D341Med (cell line): Measurements from ENCODE around the gene ACMSD.
"Not testable (repeated sequence)": the region's sequence is repeated elsewhere in the genome, so short reads cannot be mapped to it uniquely, and the experiment has no call there.

Experiments
- DNase-seq: peaks from one replicate; pipeline ENCODE4 v3.0.0; 2012; ENCODE audit warnings: low spot score

The ACMSD gene

GRCh38 chr2:134838143-134838620 lies at the start of gene ACMSD:
Gene ACMSD, plus strand, starts transcription at chr2:134838616. Its CDS starts 67 bp downstream, at chr2:134838683.
- DNase-seq: no peak

DNA sequence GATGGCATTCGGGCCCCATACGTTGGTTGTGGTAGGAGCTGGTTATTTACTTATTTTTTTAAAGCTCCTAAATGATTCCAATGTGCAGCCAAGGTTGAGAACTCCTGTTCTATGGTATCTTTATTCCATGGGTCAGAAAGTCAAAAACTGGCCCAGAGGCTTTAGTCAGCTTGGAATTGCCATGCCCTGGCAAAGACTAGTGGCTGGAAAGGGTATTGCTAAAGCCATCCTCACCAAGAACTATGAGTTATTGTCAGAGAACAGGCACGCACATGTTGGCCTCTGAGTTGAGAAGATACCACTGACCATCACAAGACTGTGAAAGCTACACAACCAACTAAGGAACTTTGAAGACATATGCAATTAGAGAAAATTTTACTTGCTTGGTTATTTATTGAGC lies 47.9 kb upstream of the ACMSD start:
- no peak for DNase-seq

GRCh38 chr2:134791616-134792015 lies 46.8 kb upstream of the ACMSD start:
- no peak for DNase-seq

- no peak for DNase-seq
Observed at GRCh38 chr2:134792186-134792585, 46.2 kb upstream of the ACMSD start.

DNA sequence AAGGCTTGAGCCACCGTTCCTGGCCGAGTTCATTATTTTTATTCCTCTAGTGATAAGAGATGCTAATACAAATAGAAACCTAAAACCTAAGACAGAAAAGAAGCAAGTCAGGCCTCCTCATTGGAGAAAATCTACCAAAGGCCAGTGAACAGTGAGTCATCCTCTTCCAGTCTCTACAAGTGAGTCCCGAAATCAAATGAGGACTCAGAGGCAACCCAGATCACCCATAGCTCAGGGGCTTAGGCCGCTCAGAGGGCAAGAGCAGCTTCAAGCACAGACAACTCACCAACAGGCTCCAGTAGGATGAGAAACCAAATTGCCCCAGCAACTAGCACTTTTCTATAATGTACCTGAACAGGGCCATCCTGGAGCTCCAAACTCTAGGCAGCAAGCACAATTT lies 42.7 kb upstream of the ACMSD start:
- no peak for DNase-seq

GRCh38 chr2:134796373-134796772 lies 42.0 kb upstream of the ACMSD start:
- no peak for DNase-seq

- DNase-seq: no peak
Observed at GRCh38 chr2:134799936-134800335, 38.5 kb upstream of the ACMSD start.

DNA sequence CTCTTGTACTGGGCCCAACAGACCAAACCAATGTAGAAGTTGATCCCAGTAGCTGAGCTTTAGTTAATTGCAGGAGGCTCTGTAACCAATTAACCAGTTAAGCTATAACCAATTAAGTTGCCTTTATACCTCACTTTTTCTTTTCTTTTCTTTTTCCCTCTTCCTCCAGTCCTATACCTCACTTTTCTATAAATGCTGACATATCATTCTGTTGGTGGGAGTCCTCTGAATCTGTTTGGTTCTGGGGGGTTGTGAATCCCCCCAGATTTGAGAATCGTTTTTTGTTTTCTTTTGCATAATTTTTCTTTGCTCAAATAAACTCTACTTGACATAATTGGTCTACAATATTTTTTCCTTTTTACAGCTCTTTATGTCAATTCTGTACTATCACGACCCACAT lies 38.1 kb upstream of the ACMSD start:
- no peak for DNase-seq

DNA sequence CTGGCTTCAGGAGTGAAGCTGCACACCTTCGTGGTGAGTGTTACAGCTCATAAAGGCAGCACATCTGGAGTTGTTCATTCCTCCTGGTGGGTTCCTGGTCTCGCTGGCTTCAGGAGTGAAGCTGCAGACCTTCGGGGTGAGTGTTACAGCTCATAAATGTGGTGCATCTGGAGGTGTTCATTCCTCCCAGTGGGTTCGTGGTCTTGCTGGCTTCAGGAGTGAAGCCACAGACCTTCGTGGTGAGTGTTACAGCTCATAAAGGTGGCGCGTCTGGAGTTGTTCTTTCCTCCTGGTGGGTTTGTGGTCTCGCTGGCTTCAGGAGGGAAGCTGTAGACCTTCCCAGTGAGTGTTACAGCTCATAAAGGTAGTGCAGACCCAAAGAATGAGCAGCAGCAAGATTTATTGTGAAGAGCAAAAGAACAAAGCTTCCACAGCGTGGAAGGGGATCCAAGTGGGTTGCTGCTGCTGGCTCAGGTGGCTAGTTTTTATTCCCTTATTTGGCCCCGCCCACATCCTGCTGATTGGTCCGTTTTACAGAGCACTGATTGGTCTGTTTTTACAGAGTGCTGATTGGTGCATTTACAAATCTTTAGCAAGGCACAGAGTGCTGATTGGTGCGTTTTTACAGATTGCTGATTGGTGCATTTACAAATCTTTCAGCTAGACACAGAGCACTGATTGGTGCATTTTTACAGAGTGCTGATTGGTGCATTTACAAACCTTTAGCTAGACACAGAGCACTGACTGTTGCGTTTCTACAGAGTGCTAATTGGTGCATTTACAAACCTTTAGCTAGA lies 34.6 kb upstream of the ACMSD start:
- DNase-seq: not testable (repeated sequence)

- DNase-seq: no peak
Observed at GRCh38 chr2:134815741-134816140, 22.7 kb upstream of the ACMSD start.

GRCh38 chr2:134818321-134818720 lies 20.1 kb upstream of the ACMSD start:
- DNase-seq: no peak

DNA sequence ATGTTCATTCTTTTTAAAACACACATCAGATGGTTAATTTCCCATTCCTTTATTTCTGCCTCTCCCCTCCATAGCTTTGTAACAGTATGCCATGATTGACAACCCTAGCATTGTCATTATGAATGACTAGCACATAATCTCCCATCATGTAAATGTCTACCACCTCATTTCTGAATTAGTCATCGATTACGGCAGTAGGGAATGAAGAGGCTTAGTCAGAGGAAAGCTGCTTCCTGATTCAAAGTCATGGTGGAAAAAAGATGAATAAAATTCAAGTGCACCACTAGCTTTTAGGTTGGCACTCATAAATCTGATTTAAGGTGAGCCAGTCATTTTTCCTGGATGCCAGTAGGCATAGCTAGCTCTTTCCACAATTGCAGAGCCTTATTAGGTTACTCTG lies 19.1 kb upstream of the ACMSD start:
- DNase-seq: no peak

DNA sequence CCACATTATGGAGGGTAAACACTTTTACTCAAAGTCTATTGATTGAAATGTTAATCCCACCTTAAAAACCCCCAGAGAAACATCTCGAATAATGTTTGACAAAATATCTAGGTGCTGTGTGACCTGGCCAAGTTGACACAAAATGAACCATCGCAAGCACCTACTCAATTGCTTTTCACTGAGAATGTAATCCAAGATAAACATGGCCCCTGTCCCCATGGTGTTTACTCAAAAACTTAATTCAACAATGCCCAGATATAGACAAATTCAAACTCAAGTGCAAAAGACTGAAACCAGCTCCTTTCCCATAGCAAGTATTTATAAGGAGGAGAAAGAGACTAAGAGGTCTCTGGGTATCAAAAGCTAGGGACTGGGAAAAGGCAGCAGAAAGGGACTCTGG lies 15.0 kb upstream of the ACMSD start:
- no peak for DNase-seq

GRCh38 chr2:134823832-134824231 lies 14.6 kb upstream of the ACMSD start:
- DNase-seq: no peak

DNA sequence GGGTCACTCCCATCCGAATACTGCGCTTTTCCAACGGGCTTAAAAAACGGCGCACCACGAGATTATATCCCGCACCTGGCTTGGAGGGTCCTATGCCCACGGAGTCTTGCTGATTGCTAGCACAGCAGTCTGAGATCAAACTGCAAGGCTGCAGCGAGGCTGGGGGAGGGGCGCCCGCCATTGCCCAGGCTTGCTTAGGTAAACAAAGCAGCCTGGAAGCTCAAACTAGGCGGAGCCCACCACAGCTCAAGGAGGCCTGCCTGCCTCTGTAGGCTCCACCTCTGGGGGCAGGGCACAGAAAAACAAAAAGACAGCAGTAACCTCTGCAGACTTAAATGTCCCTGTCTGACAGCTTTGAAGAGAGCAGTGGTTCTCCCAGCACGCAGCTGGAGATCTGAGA lies 12.7 kb upstream of the ACMSD start:
- not testable (repeated sequence) for DNase-seq

DNA sequence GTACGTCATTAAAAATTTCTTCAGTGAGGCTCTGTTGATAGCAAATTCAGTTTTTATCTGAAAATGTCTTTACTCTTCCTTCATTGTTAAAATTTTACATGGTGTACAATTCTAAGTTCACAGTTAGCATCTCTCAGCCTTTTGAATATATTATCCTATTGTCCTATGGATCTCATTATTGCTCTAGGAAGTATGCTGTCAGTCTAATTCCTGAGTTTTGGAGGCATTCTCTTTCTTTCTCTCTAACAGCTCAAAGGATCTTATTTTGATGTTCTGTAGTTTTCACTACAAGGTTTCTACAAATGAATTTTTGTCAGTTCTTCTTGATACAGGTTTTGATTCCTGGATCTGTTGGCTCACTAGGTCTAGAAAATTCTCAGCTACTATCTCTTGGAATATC lies 2.9 kb upstream of the ACMSD start:
- DNase-seq: no peak

GRCh38 chr2:134836986-134837385 lies 1.4 kb upstream of the ACMSD start:
- no peak for DNase-seq

- no peak for DNase-seq
Observed at GRCh38 chr2:134839649-134840048, 1.2 kb downstream of the ACMSD start.

GRCh38 chr2:134842930-134843490 lies 4.6 kb downstream of the ACMSD start:
- DNase-seq: no peak

DNA sequence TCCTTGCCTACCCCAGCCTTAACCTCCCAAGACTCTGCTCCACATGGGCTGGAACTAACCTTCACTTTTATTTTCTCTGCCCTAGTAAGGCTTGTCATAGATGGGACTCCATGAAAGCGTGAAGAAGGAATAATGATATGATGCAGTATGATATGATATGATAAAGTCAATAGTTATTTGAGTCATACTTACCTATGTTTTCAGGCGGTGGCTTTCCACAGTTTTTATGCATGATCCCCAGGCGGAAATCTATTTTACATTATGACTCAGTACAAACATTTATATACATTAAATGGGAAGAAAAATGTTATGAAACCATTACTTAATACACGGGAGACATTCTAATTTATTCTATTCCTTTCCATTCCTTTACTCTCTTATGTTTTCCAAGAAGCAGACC lies 5.6 kb downstream of the ACMSD start:
- no peak for DNase-seq

DNA sequence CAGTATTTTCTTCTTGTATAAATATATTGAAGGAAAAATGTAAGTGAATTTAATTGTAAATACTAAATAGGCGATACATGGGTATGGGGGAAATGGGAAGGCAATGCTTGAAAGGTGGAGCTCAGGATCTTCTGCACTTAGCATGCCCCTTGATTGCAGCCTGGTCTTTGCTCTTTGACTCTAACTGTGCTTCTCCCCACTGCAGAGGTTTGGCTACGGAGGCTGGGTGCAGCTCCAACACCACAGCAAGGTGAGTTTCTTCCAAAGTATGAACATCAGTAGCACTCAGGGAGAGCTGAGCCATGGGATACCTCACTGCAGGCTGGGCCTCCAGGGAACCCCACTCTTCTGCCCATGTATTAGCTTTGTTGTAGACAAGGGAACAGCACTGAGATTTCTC lies 6.6 kb downstream of the ACMSD start:
- DNase-seq: no peak

GRCh38 chr2:134845719-134846118 lies 7.3 kb downstream of the ACMSD start:
- DNase-seq: no peak

GRCh38 chr2:134846213-134846612 lies 7.8 kb downstream of the ACMSD start:
- no peak for DNase-seq

DNA sequence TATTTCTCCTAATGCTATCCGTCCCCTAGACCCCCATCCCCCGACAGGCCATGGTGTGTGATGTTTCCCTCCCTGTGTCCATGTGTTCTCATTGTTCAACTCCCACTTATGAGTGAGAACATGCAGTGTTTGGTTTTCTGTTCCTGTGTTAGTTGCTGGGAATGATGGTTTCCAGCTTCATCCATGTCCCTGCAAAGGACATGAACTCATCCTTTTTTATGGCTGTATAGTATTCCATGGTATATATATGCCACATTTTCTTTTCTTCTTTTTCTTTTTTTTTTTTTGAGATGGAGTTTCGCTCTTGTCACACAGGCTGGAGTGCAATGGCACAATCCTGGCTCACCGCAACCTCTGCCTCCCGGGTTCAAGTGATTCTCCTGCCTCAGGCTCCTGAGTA lies 9.2 kb downstream of the ACMSD start:
- not testable (repeated sequence) for DNase-seq
